GM23248 (cell line): ENCODE results near the gene PTHLH.

Experiments
- EZH2 ChIP-seq: fragments of 200-600 bp; sonication (generic); IDR thresholded peaks from 2 replicates; pipeline ENCODE4 v1.6.1; 2018; ENCODE audit warnings: antibody characterized with exemption, mild to moderate bottlenecking; ENCODE audit not compliant: insufficient read depth, poor library complexity, severe bottlenecking
- EZH2phosphoT487 ChIP-seq: fragments of 200-600 bp; sonication (generic); IDR thresholded peaks from 2 replicates; pipeline ENCODE4 v1.6.1; 2018; ENCODE audit warnings: antibody characterized with exemption, moderate library complexity, mild to moderate bottlenecking, low read depth; ENCODE audit not compliant: insufficient read depth

DNA sequence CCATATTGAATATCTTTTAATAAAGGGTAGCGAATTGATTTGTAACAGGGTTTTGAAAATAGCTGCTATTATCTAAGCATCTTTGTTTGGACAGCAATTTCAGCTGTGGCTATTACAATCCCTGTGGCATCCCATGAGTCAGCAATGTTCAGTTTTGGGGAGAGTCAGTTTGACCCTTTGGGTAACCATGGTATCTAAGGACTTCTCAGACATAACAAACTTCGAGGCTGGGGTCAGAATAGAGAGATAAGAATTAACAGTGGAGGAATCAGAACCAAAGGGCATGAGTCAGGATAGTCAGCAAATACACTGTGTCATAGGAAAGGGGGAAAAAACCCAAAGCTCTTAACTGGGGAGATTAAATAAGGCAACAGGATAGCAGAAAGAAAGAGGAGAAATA is 11.7 kb upstream of the PTHLH start:
- TF ChIP-seq EZH2 (no peak), EZH2phosphoT487 (no peak)
